GM10266 (cell line): ENCODE results near the gene BOC.

Experiments used
- DNase-seq: peaks from one replicate; pipeline ENCODE4 v3.0.0; 2012; ENCODE audit errors: extremely low spot score
- TF ChIP-seq, protein P1 (sequence below): IDR thresholded peaks from 2 replicates; pipeline ENCODE4 v1.5.1; 2012; ENCODE audit warnings: mild to moderate bottlenecking, low read depth; ENCODE audit not compliant: control insufficient read depth, insufficient read depth; ENCODE audit errors: missing control alignments

The BOC gene

DNA sequence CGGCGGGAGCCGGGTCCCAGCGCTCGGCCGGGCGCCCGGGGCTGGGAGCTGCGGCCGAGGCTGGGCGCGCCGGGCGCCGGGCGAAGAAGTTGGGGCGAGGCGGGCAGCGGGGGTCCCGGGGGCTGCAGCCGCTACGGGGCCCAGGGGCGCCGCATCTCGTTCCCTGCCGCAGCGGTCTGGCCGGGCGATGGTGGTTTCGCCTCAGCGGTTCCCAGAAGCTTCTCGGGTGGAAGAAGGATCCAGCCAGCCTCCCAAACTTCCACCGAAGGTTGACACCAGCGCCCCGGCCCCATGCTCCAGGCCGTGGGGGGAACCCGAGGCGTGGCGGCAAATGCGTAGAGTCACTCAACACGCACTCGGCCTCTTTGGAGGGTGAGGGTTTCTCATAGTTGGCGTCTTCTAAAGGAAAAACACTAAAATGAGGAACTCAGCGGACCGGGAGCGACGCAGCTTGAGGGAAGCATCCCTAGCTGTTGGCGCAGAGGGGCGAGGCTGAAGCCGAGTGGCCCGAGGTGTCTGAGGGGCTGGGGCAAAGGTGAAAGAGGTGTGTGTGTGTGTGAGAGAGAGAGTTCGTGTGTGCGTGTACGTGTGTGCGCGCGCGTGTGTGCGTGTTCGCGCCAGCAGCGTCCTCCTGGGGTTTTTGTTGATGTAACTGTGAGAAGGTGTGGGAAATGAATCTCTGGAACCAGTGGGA, 940 bp downstream of the BOC start:
- peak; percentile 46 for DNase-seq
- TF ChIP-seq, protein P1, sequence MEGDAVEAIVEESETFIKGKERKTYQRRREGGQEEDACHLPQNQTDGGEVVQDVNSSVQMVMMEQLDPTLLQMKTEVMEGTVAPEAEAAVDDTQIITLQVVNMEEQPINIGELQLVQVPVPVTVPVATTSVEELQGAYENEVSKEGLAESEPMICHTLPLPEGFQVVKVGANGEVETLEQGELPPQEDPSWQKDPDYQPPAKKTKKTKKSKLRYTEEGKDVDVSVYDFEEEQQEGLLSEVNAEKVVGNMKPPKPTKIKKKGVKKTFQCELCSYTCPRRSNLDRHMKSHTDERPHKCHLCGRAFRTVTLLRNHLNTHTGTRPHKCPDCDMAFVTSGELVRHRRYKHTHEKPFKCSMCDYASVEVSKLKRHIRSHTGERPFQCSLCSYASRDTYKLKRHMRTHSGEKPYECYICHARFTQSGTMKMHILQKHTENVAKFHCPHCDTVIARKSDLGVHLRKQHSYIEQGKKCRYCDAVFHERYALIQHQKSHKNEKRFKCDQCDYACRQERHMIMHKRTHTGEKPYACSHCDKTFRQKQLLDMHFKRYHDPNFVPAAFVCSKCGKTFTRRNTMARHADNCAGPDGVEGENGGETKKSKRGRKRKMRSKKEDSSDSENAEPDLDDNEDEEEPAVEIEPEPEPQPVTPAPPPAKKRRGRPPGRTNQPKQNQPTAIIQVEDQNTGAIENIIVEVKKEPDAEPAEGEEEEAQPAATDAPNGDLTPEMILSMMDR = no peak

DNA sequence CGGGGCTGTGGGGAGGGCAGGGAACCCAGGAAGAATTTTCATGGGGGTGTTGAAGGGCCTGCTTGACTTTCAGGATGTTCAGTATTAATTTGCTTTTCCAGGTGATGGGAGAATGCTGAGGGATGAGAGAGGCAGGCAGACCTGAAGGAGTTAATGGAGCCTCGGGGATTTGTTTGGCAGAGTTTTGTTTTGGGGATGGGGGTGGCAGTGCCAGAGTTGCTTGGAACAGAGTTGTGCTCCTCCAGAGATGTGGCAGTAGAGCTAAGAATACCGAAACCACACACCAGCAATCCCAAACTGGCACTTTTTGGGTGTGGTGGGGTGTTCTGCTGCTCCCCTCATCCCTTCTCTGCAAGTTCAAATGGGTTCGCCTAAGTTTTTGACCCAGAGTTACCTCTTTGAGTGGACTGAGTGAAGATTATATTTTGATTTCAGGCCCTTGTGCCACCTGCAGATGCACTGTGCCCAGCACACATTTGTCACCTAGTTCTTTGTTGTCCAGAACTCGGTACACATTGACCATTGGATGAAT, 1.6 kb downstream of the BOC start:
- TF ChIP-seq, protein P1 = no peak
- no peak for DNase-seq

DNA sequence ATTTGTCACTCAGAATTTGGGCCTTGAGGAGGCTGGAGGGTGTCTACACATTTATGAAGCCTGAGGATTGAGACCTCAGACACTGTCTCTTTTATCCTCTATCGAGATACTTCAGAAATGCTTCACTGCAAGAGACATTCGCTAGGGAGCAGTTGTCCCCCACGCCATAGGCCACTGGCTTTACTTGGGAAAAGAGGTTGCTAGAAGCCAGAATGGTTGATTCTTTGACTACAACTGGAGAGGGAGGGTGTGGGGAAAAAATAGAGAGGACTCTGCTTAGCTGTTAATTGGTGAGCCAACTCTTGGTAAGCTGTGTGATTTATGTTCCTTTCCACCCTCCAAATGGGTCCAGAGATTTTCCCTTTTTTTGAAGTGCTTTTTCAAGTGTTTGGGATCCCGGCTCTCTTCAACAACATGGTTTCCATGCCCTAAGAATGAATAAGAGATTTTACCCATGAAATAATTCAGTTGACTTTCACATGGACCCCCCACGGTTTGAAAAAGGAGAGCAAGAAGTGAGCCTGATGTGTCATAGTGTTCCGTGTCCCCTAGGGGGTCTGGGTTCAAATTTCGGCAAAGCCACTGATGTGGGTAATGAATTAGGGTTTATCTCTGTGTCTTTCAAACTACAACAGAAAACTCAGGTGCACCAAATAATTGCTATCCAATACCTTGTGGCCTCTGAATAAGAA, 2.7 kb downstream of the BOC start:
- DNase-seq = no peak
- TF ChIP-seq, protein P1 = no peak

DNA sequence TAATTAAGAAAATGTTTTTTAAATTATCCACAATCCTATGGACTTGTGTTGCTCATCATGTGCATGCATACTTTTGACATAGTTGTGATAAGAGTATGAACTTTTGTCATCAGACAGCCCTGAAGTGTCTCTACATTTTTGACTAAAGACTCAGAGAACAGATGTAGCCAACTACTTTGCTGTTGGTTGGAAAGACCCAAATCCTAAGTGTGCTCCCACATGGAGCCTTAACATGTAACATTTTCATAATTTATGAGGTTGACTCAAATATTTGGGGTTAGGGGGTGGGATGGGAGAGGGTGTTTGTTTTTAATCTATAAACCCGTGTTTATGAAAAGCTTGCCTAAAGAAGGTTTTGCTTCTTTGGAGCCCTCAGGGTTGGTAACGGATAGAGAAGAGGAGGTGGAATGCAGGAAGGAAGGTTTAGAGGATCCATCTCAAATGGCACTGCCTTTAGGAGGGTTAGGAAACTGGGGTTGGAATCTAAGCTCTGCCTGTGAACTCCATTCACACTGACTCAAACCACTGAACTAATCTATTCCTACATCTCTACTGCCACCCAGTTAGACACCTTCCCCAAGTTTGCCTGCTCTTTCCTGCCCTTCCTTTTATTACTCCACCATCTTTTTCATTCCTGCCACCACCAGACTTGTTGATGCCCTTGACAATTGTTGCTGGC, 3.7 kb downstream of the BOC start:
- DNase-seq = no peak
- TF ChIP-seq, protein P1 = no peak

DNA sequence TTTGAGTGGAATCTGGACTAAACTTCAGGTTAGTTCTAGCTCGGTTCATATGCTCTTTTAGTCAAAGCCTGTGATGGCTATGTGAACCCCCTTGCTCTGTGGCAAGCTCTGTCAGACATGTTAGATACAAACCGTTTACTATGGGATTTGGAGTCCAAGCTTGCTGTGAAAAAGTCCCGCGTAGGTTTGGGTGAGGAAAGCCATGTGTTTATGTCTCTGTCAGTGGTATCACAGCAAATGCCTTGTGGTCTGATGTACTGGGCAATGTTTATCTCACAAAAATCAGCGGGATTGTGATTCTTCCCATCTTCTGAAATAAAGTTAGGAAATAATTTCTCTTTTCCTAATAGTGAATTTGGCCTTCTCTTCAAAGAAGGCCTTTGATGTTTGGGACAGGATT, 5.0 kb downstream of the BOC start:
- TF ChIP-seq, protein P1 = no peak

DNA sequence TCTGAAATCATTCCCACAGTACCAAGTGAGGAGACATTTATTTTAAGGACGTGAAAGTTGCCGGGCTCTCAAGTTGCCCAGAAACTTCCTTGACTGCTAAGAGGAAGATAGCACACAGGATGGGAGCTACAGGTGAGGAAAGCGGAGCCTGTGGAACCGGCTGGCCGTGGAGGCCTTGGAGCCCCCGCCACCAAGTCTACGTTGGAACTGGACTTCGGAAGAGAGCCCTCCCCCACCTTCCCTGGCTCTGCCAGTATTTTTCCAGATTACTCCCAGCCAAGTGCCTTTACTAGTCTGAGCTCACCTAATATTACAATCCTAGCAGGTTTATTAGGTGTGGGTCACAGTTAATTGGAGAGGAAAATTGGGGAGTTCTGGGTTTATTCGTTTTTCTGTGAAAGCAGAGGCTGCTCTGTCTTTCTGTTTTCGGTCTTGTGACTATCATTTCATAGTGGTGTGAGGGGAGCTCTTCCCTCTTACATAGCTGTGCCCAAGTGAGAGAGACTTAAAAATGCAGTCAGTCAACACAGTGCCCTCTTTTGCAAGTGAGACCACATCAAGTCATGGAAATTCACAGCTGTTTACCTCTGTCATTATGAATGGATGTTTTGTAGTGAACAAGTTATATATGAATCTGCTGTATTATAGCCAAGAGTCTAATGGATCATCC, 6.8 kb downstream of the BOC start:
- TF ChIP-seq, protein P1 = no peak

More for the DNA sequence above, 5.0 kb downstream of the BOC start:
- DNase-seq = no peak

More for the DNA sequence above, 6.8 kb downstream of the BOC start:
- DNase-seq = no peak
